ENCODE measurements around the gene HGF. TPM values are rescaled to one million over a fixed set of nuclear protein-coding genes. Genes with fewer than 3 reads are reported as not detected.

Gene HGF
- total and polyA plus RNA-seq, 2 of the 13 experiments (the other 11 are each of a cell fraction or from before 2014, with no cell fraction given), result not detected

GRCh38 chr7:81714306-81714705 is 55.5 kb downstream of the HGF start:
- no TSS peak for BruUV-seq (replicated peaks)
- H4K20me1 ChIP-seq (ENCODE audit: insufficient read depth, low read length), result no peaks in the 10 kb centered on the region
- no peaks in the 10 kb centered on the region for H3K79me2 ChIP-seq (ENCODE audit: insufficient read depth, low read length)
- in situ Hi-C loops (cut with HindIII; ENCODE audit: extremely low pct_ligation_motif_present, low pct_unique_long_range_greater_than_20kb) (no loop called here), intact Hi-C loops (cut with micrococcal nuclease; ENCODE audit: unreplicated experiment) (no loop called here)
- no peak overlapping the region for H3K4me2 ChIP-seq (ENCODE audit: low read depth, low read length)
- FAIRE-seq, result no peak
- ChIA-PET CTCF (ENCODE audit: low intra/inter-chr PET ratio, low total read pairs) (no interaction called here), POLR2A (no interaction called here)
- DNase-seq (ENCODE audit: low spot score), result no peak
- no peak overlapping the region for H2AFZ ChIP-seq (ENCODE audit: low read length)
- ATAC-seq, result no peak
- H3K27ac ChIP-seq (ENCODE audit: extremely low read length, insufficient read depth, low read length), result no peak overlapping the region
- WGBS (ENCODE audit: low lambda C conversion rate), result 0% methylated on average over 1 of the region's 1 CpG
- H3K27me3 ChIP-seq (ENCODE audit: control insufficient read depth in 1 of 2, insufficient read depth in 2 of 2, low read length in 2 of 2), result no peaks in the 10 kb centered on the region
- H3K9ac ChIP-seq (ENCODE audit: insufficient read depth, low read depth, low read length), result no peak overlapping the region
- H3K36me3 ChIP-seq (replicated peaks in 1 of 2; ENCODE audit: control insufficient read depth in 1 of 2, insufficient read depth in 2 of 2, low read length in 2 of 2), result no peaks in the 10 kb centered on the region
- no peaks in the 10 kb centered on the region for H3K9me3 ChIP-seq (ENCODE audit: low read length)
- no peaks in the 10 kb centered on the region for H3K4me1 ChIP-seq (ENCODE audit: insufficient read depth, low read length)
- H3K4me3 ChIP-seq (replicated peaks in 1 of 3; ENCODE audit: insufficient read depth in 1 of 3, low read depth in 2 of 3, low read length in 3 of 3), result no peak overlapping the region
- TF ChIP-seq, protein P1, sequence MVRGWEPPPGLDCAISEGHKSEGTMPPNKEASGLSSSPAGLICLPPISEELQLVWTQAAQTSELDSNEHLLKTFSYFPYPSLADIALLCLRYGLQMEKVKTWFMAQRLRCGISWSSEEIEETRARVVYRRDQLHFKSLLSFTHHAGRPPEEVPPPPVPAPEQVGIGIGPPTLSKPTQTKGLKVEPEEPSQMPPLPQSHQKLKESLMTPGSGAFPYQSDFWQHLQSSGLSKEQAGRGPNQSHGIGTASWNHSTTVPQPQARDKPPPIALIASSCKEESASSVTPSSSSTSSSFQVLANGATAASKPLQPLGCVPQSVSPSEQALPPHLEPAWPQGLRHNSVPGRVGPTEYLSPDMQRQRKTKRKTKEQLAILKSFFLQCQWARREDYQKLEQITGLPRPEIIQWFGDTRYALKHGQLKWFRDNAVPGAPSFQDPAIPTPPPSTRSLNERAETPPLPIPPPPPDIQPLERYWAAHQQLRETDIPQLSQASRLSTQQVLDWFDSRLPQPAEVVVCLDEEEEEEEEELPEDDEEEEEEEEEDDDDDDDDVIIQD (CRISPR knock-in tag; IDR thresholded peaks at IDR 0.05; ENCODE audit: low read depth), result no peak
- no peak for TF ChIP-seq SMARCC2 (IDR thresholded peaks at IDR 0.05)
- TF ChIP-seq, protein P2, sequence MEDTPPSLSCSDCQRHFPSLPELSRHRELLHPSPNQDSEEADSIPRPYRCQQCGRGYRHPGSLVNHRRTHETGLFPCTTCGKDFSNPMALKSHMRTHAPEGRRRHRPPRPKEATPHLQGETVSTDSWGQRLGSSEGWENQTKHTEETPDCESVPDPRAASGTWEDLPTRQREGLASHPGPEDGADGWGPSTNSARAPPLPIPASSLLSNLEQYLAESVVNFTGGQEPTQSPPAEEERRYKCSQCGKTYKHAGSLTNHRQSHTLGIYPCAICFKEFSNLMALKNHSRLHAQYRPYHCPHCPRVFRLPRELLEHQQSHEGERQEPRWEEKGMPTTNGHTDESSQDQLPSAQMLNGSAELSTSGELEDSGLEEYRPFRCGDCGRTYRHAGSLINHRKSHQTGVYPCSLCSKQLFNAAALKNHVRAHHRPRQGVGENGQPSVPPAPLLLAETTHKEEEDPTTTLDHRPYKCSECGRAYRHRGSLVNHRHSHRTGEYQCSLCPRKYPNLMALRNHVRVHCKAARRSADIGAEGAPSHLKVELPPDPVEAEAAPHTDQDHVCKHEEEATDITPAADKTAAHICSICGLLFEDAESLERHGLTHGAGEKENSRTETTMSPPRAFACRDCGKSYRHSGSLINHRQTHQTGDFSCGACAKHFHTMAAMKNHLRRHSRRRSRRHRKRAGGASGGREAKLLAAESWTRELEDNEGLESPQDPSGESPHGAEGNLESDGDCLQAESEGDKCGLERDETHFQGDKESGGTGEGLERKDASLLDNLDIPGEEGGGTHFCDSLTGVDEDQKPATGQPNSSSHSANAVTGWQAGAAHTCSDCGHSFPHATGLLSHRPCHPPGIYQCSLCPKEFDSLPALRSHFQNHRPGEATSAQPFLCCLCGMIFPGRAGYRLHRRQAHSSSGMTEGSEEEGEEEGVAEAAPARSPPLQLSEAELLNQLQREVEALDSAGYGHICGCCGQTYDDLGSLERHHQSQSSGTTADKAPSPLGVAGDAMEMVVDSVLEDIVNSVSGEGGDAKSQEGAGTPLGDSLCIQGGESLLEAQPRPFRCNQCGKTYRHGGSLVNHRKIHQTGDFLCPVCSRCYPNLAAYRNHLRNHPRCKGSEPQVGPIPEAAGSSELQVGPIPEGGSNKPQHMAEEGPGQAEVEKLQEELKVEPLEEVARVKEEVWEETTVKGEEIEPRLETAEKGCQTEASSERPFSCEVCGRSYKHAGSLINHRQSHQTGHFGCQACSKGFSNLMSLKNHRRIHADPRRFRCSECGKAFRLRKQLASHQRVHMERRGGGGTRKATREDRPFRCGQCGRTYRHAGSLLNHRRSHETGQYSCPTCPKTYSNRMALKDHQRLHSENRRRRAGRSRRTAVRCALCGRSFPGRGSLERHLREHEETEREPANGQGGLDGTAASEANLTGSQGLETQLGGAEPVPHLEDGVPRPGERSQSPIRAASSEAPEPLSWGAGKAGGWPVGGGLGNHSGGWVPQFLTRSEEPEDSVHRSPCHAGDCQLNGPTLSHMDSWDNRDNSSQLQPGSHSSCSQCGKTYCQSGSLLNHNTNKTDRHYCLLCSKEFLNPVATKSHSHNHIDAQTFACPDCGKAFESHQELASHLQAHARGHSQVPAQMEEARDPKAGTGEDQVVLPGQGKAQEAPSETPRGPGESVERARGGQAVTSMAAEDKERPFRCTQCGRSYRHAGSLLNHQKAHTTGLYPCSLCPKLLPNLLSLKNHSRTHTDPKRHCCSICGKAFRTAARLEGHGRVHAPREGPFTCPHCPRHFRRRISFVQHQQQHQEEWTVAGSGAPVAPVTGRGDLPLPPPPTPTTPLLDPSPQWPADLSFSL (CRISPR knock-in tag; IDR thresholded peaks at IDR 0.05), result no peak
- no peak for TF ChIP-seq ZNF235 (CRISPR knock-in tag; IDR thresholded peaks at IDR 0.05; ENCODE audit: borderline replicate concordance)
- no peak for TF ChIP-seq GABPB1 (CRISPR knock-in tag; IDR thresholded peaks at IDR 0.05)
- TF ChIP-seq, protein P3, sequence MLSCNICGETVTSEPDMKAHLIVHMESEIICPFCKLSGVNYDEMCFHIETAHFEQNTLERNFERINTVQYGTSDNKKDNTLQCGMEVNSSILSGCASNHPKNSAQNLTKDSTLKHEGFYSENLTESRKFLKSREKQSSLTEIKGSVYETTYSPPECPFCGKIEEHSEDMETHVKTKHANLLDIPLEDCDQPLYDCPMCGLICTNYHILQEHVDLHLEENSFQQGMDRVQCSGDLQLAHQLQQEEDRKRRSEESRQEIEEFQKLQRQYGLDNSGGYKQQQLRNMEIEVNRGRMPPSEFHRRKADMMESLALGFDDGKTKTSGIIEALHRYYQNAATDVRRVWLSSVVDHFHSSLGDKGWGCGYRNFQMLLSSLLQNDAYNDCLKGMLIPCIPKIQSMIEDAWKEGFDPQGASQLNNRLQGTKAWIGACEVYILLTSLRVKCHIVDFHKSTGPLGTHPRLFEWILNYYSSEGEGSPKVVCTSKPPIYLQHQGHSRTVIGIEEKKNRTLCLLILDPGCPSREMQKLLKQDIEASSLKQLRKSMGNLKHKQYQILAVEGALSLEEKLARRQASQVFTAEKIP (CRISPR knock-in tag; IDR thresholded peaks at IDR 0.05; ENCODE audit: borderline replicate concordance), result no peak
- TF ChIP-seq ZNF564 (CRISPR knock-in tag; IDR thresholded peaks at IDR 0.05), result no peak
- TF ChIP-seq ZFP36L2 (CRISPR knock-in tag; IDR thresholded peaks at IDR 0.05), result no peak
- no peak for TF ChIP-seq ZNF30 (CRISPR knock-in tag; IDR thresholded peaks at IDR 0.05)
- TF ChIP-seq, protein P4, sequence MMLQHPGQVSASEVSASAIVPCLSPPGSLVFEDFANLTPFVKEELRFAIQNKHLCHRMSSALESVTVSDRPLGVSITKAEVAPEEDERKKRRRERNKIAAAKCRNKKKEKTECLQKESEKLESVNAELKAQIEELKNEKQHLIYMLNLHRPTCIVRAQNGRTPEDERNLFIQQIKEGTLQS (CRISPR knock-in tag; IDR thresholded peaks at IDR 0.05), result no peak
- no peak for TF ChIP-seq KAT2B (IDR thresholded peaks at IDR 0.05; ENCODE audit: borderline replicate concordance, low read depth, low read length)
- TF ChIP-seq MXI1 (IDR thresholded peaks at IDR 0.05; ENCODE audit: borderline replicate concordance, low read depth, low read length), result no peak
- no peak for TF ChIP-seq ZZZ3 (CRISPR knock-in tag; IDR thresholded peaks at IDR 0.05; ENCODE audit: borderline replicate concordance)
- no peak for TF ChIP-seq ZFP82 (CRISPR knock-in tag; IDR thresholded peaks at IDR 0.05; ENCODE audit: borderline replicate concordance)
- TF ChIP-seq, protein P5, sequence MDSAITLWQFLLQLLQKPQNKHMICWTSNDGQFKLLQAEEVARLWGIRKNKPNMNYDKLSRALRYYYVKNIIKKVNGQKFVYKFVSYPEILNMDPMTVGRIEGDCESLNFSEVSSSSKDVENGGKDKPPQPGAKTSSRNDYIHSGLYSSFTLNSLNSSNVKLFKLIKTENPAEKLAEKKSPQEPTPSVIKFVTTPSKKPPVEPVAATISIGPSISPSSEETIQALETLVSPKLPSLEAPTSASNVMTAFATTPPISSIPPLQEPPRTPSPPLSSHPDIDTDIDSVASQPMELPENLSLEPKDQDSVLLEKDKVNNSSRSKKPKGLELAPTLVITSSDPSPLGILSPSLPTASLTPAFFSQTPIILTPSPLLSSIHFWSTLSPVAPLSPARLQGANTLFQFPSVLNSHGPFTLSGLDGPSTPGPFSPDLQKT (CRISPR knock-in tag; IDR thresholded peaks at IDR 0.05; ENCODE audit: borderline replicate concordance), result no peak

Measured in HepG2 (cell line).